HUES64 (cell line): Measurements from ENCODE around the gene CCR5.

ENCODE experiments used
- H3K27ac ChIP-seq: 2 replicates; pipeline ENCODE4 v1.7.0; 2013; ENCODE audit warnings: low read depth, low read length, inconsistent platforms
- H3K27me3 ChIP-seq: 2 replicates; pipeline ENCODE4 v1.6.1; 2013; ENCODE audit warnings: mild to moderate bottlenecking, low read length; ENCODE audit not compliant: insufficient read depth
- H3K36me3 ChIP-seq: 2 replicates; pipeline ENCODE4 v1.6.1; 2013; ENCODE audit warnings: mild to moderate bottlenecking, low read length; ENCODE audit not compliant: insufficient read depth
- H3K4me1 ChIP-seq: 2 replicates; pipeline ENCODE4 v1.6.1; 2013; ENCODE audit warnings: mild to moderate bottlenecking, low read length, moderate library complexity; ENCODE audit not compliant: insufficient read depth
- H3K4me3 ChIP-seq: 2 replicates; pipeline ENCODE4 v1.5.1; 2013; ENCODE audit warnings: mild to moderate bottlenecking, low read length, moderate library complexity
- H3K9ac ChIP-seq: 2 replicates; pipeline ENCODE4 v1.6.1; 2013; ENCODE audit warnings: mild to moderate bottlenecking, low read depth, low read length
- H3K9me3 ChIP-seq: 2 replicates; pipeline ENCODE4 v1.6.1; 2013; ENCODE audit warnings: low read depth, low read length; ENCODE audit not compliant: insufficient read depth
- WGBS: fragments of 150-250, 120-280 bp; methylation state at CpG from one replicate; pipeline ENCODE4 v1.1.7; 2013; ENCODE audit warnings: missing lambda C conversion rate; 5-methylcytosine and 5-hydroxymethylcytosine counted together

Gene CCR5

DNA sequence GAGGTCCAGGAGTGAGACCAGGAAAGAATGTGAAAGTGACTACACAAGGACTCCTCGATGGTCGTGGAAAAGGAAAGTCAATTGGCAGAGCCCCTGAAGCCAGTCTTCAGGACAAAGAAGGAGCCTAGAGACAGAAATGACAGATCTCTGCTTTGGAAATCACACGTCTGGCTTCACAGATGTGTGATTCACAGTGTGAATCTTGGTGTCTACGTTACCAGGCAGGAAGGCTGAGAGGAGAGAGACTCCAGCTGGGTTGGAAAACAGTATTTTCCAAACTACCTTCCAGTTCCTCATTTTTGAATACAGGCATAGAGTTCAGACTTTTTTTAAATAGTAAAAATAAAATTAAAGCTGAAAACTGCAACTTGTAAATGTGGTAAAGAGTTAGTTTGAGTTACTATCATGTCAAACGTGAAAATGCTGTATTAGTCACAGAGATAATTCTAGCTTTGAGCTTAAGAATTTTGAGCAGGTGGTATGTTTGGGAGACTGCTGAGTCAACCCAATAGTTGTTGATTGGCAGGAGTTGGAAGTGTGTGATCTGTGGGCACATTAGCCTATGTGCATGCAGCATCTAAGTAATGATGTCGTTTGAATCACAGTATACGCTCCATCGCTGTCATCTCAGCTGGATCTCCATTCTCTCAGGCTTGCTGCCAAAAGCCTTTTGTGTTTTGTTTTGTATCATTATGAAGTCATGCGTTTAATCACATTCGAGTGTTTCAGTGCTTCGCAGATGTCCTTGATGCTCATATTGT is 10.8 kb upstream of the CCR5 start:
- Histone ChIP-seq H3K9me3 (no peaks in the 10 kb centered on the region), H3K4me3 (no peak overlapping the region), H3K36me3 (no peaks in the 10 kb centered on the region), H3K27me3 (no peaks in the 10 kb centered on the region), H3K9ac (no peak overlapping the region), H3K4me1 (no peaks in the 10 kb centered on the region), H3K27ac (no peak overlapping the region)
- 87% methylated on average over 11 of the region's 11 CpGs for WGBS

DNA sequence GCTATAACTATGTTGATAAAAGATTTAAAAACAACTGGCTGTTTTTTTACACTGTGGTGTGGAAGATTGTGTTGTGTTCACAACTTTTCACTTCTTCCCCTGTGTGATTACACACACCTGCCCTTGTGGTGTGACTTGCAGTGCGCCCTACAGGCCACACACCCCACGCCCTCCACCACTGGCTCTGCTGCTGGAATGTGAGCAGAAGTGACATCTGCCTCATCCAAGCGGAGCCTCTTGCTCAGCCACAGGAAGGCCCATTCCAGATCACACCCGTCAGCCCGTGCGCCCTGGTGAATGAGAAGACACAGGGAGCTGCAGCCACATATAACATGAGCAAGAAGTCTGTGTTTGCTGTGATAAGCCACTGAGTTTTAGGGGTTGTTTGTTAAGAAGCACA is 9.8 kb upstream of the CCR5 start:
- Histone ChIP-seq H3K27ac (no peak overlapping the region), H3K4me1 (no peaks in the 10 kb centered on the region), H3K36me3 (no peaks in the 10 kb centered on the region), H3K9ac (no peak overlapping the region), H3K9me3 (no peaks in the 10 kb centered on the region), H3K27me3 (no peaks in the 10 kb centered on the region), H3K4me3 (no peak overlapping the region)
- WGBS: 79% methylated on average over 6 of the region's 6 CpGs

DNA sequence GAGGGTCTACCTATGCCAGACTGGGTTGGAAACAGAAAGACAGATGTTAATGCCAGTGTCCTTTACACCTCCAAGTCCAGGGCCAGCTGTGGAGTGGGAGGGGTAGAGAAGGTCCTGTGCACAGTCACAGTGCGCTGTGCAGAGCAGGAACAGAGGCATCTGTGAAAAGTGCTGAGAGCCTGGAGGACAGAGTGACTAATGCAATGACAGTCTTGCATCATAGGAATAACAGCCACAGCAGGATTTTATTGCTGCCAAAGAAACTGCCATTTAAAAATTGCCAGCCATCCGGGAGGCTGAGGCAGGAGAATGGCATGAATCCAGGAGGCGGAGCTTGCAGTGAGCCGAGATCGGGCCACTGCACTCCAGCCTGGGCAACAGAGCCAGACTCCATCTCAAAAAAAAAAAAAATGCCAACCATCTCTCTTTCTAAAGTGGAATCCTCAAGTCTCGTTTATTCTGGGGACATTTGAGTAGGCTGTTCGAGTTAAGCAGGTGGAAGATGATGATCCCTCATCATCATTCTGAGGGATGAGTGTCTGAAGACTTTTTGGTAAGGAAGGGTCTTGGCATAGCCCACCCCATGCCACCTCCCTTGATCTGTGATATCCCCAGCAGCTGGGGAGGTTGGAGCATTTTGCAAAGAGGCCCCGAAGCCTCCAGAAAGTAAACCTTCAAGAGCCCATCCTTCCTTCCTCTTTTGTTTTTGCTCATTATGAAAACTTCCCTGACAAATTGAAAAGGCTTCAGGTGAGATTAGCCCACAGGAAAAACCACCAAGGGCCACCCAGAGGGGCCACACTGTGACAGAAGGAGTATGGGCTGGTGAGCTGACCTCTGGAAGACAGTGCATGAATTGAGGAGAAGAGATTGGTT is 9.1 kb upstream of the CCR5 start:
- 94% methylated on average over 8 of the region's 8 CpGs for WGBS
- no peak overlapping the region for H3K9ac ChIP-seq
- no peaks in the 10 kb centered on the region for H3K36me3 ChIP-seq
- no peaks in the 10 kb centered on the region for H3K27me3 ChIP-seq
- H3K9me3 ChIP-seq: no peaks in the 10 kb centered on the region
- H3K27ac ChIP-seq: no peak overlapping the region
- no peaks in the 10 kb centered on the region for H3K4me1 ChIP-seq
- H3K4me3 ChIP-seq: no peak overlapping the region

DNA sequence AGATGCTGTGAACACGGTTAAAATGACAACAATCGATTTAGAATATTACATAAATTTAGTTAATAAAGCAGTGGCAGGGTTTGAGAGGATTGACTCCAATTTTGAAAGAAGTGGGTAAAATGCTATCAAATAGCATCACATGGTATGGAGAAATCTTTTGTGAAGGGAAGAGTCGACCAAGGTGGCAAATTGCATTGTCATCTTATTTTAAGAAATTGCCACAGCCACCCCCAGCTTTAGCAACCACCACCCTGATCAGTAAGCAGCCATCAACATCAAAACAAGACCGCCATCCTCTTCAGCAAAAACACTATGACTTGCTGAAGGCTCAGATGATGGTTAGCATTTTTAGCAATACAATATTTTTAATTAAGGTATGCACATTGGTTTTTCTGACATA is 5.7 kb upstream of the CCR5 start:
- Histone ChIP-seq H3K4me1 (no peaks in the 10 kb centered on the region), H3K36me3 (no peaks in the 10 kb centered on the region), H3K9ac (no peak overlapping the region), H3K4me3 (no peak overlapping the region), H3K9me3 (no peaks in the 10 kb centered on the region), H3K27ac (no peak overlapping the region), H3K27me3 (no peaks in the 10 kb centered on the region)
- WGBS: 95% methylated on average over 2 of the region's 4 CpGs

DNA sequence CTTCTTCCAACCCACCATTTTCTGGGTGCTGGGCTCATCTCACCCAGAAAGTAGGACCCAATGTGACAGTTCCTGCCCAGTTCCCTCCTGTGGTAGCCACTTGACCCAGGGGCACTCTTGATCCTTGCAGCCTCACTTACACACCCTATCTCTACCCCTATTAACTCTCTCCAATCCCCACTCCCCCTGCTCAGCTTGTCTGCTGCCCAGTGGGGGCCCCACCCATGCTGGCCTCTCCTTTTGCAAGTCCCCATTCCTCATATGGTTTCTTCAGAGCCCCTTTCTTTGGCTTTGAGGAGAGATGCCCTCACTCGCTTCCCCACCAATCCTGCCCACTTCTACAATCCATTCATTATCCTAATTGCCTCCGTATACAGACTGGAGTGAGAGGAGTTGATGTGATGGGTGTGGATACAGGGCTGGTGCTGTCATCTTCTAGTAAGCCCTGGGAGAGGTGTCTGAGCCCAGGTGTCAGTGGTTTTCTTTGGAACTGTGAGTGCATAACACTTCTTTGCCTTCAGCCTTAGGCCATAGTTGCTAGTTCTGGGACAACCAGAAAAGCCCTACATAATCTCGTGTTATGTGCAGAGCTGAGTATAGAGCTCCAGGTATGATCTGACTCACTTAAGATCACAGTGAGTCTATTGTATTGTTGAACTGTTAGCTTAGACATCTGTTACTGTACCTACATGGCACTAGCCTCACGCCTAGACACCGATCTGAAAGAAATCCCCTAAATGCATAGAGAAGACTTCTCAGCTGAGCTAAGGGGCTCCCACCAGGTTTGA is 4.8 kb upstream of the CCR5 start:
- WGBS: 98% methylated on average over 5 of the region's 5 CpGs
- H3K9ac ChIP-seq: no peak overlapping the region
- H3K9me3 ChIP-seq: no peaks in the 10 kb centered on the region

DNA sequence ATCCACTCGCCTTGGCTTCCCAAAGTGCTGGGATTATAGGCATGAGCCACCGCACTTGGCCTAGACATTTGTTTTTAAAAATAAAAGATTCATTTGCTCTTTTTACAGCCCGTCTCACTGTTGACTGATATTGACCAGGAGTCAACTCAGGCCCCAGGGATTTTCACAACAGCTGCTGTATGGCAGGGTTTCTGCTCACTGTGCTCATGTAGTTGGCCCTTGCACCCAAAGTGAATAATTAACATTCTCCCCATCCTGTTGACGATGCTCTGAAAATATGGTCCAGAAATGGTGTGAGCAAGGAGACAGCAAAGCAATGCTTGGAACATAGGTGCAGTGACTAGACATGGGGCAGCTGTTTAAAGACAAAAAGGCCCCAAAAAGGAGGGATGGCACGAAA is 2.9 kb upstream of the CCR5 start:
- Histone ChIP-seq H3K27me3 (no peaks in the 10 kb centered on the region), H3K9me3 (no peaks in the 10 kb centered on the region), H3K4me1 (no peaks in the 10 kb centered on the region), H3K27ac (no peak overlapping the region), H3K9ac (no peak overlapping the region), H3K36me3 (no peaks in the 10 kb centered on the region), H3K4me3 (no peak overlapping the region)
- 93% methylated on average over 5 of the region's 5 CpGs for WGBS

More for the DNA sequence above, 4.8 kb upstream of the CCR5 start:
- Histone ChIP-seq H3K27ac (no peak overlapping the region), H3K4me3 (no peak overlapping the region), H3K27me3 (no peaks in the 10 kb centered on the region), H3K36me3 (no peaks in the 10 kb centered on the region), H3K4me1 (no peaks in the 10 kb centered on the region)

DNA sequence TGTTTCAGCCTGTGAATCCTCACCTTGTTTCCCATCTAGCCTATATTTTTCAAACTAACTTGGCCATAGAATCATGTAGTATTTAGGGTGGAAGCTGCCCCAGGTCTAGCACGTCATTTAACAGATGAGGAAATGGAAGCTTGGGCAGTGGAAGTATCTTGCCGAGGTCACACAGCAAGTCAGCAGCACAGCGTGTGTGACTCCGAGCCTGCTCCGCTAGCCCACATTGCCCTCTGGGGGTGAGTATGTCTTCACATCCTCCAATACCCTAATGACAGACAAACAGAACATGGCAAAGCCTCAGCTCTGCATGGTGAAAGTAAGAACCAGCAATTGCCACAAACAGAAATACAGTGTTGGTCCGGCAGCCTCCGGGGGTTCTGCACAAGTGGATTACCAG is 2.2 kb upstream of the CCR5 start:
- H3K4me1 ChIP-seq: no peaks in the 10 kb centered on the region
- H3K9me3 ChIP-seq: no peaks in the 10 kb centered on the region
- 51% methylated on average over 7 of the region's 7 CpGs for WGBS
- H3K9ac ChIP-seq: no peak overlapping the region
- no peak overlapping the region for H3K27ac ChIP-seq
- no peak overlapping the region for H3K4me3 ChIP-seq
- no peaks in the 10 kb centered on the region for H3K27me3 ChIP-seq
- no peaks in the 10 kb centered on the region for H3K36me3 ChIP-seq

DNA sequence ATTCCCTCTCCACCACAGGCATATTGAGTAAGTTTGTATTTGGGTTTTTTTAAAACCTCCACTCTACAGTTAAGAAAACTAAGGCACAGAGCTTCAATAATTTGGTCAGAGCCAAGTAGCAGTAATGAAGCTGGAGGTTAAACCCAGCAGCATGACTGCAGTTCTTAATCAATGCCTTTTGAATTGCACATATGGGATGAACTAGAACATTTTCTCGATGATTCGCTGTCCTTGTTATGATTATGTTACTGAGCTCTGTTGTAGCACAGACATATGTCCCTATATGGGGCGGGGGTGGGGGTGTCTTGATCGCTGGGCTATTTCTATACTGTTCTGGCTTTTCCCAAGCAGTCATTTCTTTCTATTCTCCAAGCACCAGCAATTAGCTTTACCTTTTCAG is 1.6 kb upstream of the CCR5 start:
- WGBS: 96% methylated on average over 4 of the region's 4 CpGs
- H3K27me3 ChIP-seq: no peaks in the 10 kb centered on the region
- H3K4me1 ChIP-seq: no peaks in the 10 kb centered on the region
- H3K9ac ChIP-seq: no peak overlapping the region
- no peak overlapping the region for H3K4me3 ChIP-seq
- no peaks in the 10 kb centered on the region for H3K9me3 ChIP-seq
- no peak overlapping the region for H3K27ac ChIP-seq
- H3K36me3 ChIP-seq: no peaks in the 10 kb centered on the region

DNA sequence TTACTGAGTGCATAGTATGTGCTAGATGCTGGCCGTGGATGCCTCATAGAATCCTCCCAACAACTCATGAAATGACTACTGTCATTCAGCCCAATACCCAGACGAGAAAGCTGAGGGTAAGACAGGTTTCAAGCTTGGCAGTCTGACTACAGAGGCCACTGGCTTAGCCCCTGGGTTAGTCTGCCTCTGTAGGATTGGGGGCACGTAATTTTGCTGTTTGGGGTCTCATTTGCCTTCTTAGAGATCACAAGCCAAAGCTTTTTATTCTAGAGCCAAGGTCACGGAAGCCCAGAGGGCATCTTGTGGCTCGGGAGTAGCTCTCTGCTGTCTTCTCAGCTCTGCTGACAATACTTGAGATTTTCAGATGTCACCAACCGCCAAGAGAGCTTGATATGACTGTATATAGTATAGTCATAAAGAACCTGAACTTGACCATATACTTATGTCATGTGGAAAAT is 1.0 kb upstream of the CCR5 start:
- Histone ChIP-seq H3K27me3 (no peaks in the 10 kb centered on the region), H3K4me1 (no peaks in the 10 kb centered on the region), H3K27ac (no peak overlapping the region), H3K4me3 (no peak overlapping the region), H3K36me3 (no peaks in the 10 kb centered on the region), H3K9ac (no peak overlapping the region), H3K9me3 (no peaks in the 10 kb centered on the region)
- 89% methylated on average over 5 of the region's 6 CpGs for WGBS

DNA sequence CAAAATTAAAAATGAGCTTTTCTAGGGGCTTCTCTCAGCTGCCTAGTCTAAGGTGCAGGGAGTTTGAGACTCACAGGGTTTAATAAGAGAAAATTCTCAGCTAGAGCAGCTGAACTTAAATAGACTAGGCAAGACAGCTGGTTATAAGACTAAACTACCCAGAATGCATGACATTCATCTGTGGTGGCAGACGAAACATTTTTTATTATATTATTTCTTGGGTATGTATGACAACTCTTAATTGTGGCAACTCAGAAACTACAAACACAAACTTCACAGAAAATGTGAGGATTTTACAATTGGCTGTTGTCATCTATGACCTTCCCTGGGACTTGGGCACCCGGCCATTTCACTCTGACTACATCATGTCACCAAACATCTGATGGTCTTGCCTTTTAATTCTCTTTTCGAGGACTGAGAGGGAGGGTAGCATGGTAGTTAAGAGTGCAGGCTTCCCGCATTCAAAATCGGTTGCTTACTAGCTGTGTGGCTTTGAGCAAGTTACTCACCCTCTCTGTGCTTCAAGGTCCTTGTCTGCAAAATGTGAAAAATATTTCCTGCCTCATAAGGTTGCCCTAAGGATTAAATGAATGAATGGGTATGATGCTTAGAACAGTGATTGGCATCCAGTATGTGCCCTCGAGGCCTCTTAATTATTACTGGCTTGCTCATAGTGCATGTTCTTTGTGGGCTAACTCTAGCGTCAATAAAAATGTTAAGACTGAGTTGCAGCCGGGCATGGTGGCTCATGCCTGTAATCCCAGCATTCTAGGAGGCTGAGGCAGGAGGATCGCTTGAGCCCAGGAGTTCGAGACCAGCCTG is 984 bp downstream of the CCR5 start:
- Histone ChIP-seq H3K36me3 (no peaks in the 10 kb centered on the region), H3K9ac (no peak overlapping the region), H3K4me3 (no peak overlapping the region), H3K27me3 (no peaks in the 10 kb centered on the region), H3K9me3 (no peaks in the 10 kb centered on the region), H3K4me1 (no peaks in the 10 kb centered on the region), H3K27ac (no peak overlapping the region)
- 80% methylated on average over 9 of the region's 10 CpGs for WGBS
